B cell (primary cell): Measurements from ENCODE around the gene SKOR1.

Experiments used
- CTCF ChIP-seq: fragments of 200-600 bp; IDR thresholded peaks from one replicate; pipeline ENCODE4 v1.8.0; 2022; ENCODE audit warnings: antibody characterized with exemption, mild to moderate bottlenecking
- EZH2 ChIP-seq: IDR thresholded peaks from 2 replicates; pipeline ENCODE4 v1.6.1; 2012; ENCODE audit warnings: borderline replicate concordance, low read depth, mild to moderate bottlenecking, moderate library complexity, low read length; ENCODE audit not compliant: insufficient read depth, poor library complexity, severe bottlenecking

- TF ChIP-seq EZH2 (no peak), CTCF (no peak)
Observed at GRCh38 chr15:67824197-67824968, 926 bp upstream of the SKOR1 start.
